Stomach (tissue), 9 donors: ENCODE measurements around the gene FRAS1. TPM values are rescaled to one million over a fixed set of nuclear protein-coding genes. Genes with fewer than 3 reads are reported as not detected.

Experiments
- DNase-seq, 2 donors: peaks; one replicate each; pipeline versions ENCODE4 v3.0.0 to v3.0.0-alpha.2; 2013 to 2019
- H3K27ac ChIP-seq, 5 donors: fragments of 200-600 bp in 4 of 5; sonication (generic) in 4 of 5; one replicate each; pipeline ENCODE4 v1.5.1; 2013 to 2019; ENCODE audit warnings: mild to moderate bottlenecking in 1 of 5, moderate library complexity in 1 of 5
- H3K27me3 ChIP-seq, 3 donors: fragments of 200-600 bp; sonication (generic); one replicate each; pipeline ENCODE4 v1.5.1; 2017 to 2019; ENCODE audit warnings: mixed run types in 1 of 3
- H3K36me3 ChIP-seq, 4 donors: fragments of 200-600 bp; sonication (generic); 1 replicate in 3 of 4; 2 replicates in 1 of 4; pipeline ENCODE4 v1.5.1; 2016 to 2019
- H3K4me1 ChIP-seq, 4 donors: fragments of 200-600 bp; sonication (generic); one replicate each; pipeline ENCODE4 v1.5.1; 2016 to 2019
- H3K4me3 ChIP-seq, 4 donors: fragments of 200-600 bp; sonication (generic) in 3 of 4; one replicate each; pipeline ENCODE4 v1.5.1; 2016 to 2019; ENCODE audit warnings: mild to moderate bottlenecking in 1 of 4
- H3K9me3 ChIP-seq, 4 donors: fragments of 200-600 bp; sonication (generic); one replicate each; pipeline ENCODE4 v1.5.1; 2016 to 2019
- CTCF ChIP-seq, 7 experiments: fragments of 450-650 bp in 4 of 7; fragments of 200-600 bp in 3 of 7; sonication (generic) in 3 of 7; IDR thresholded peaks; one replicate each; pipeline ENCODE4 v1.5.1; 2016 to 2019; ENCODE audit warnings: antibody characterized with exemption in 7 of 7, control low read depth in 2 of 7, mild to moderate bottlenecking in 1 of 7
- EP300 ChIP-seq: sonication (generic); formaldehyde crosslinking; IDR thresholded peaks from one replicate; pipeline ENCODE4 v1.6.1; 2017; ENCODE audit warnings: antibody characterized with exemption
- POLR2A ChIP-seq, 4 donors: fragments of 450-650 bp; IDR thresholded peaks; one replicate each; pipeline ENCODE4 v1.6.1; 2016; ENCODE audit warnings: antibody characterized with exemption in 4 of 4, control low read depth in 2 of 4, mild to moderate bottlenecking in 1 of 4, moderate library complexity in 1 of 4
- POLR2AphosphoS5 ChIP-seq, 3 donors: sonication (generic); formaldehyde crosslinking; IDR thresholded peaks; one replicate each; pipeline ENCODE4 v1.6.1; 2016; ENCODE audit warnings: antibody characterized with exemption in 3 of 3
- WGBS, 5 donors: extraction: QIAGEN DNeasy Blood & Tissue Kit in 3 of 5; methylation state at CpG; one replicate each; pipeline versions ENCODE4 v1.1.5 to v1.1.7; 2013 to 2018; 5-methylcytosine and 5-hydroxymethylcytosine counted together
- intact Hi-C: fragments of 100-400 bp; cut with DNase I; formaldehyde crosslinking; loops from one replicate; pipeline ENCODE4 v1.15.1; 2023; ENCODE audit warnings: low total_unique reads
- polyA plus RNA-seq, 3 donors: library from polyadenylated mRNA; stranded (reverse); fragments of 200-250 nt; gene quantifications; one replicate each; pipeline ENCODE4 v1.2.3, GENCODE V29; 2013
- total RNA-seq, 5 donors: library from RNA; depleted of rRNA; stranded (reverse); fragments of >200 nt; gene quantifications; one replicate each; pipeline versions ENCODE4 v1.1.0 to v1.2.3, GENCODE V29; 2014 to 2016
- donor health status: healthy with polysubstance abuse.
- donor health status: Bipolar disorder and iron deficiency.
- donor health status: healthy.

Gene FRAS1
- total and polyA plus RNA-seq, 8 donors, result under 0.01 to 12.7 (median 2.0) TPM

GRCh38 chr4:78047366-78047765 is 9.8 kb upstream of the FRAS1 start:
- 68 to 73% (median 72%) methylated on average over 3 of the region's 3 CpGs for WGBS, 5 donors
- no peaks in the 10 kb centered on the region for H3K9me3 ChIP-seq
- no peaks in the 10 kb centered on the region for H3K27me3 ChIP-seq
- no peak overlapping the region for H3K4me3 ChIP-seq
- H3K36me3 ChIP-seq, result no peaks in the 10 kb centered on the region
- DNase-seq, result no peak
- TF ChIP-seq POLR2AphosphoS5 (IDR thresholded peaks at IDR 0.05), result no peak
- no peak for TF ChIP-seq EP300
- no peak for TF ChIP-seq POLR2A (IDR thresholded peaks at IDR 0.05)
- no peak for TF ChIP-seq CTCF (IDR thresholded peaks at IDR 0.05)
- intact Hi-C loops, result no loop called here
- no peaks in the 10 kb centered on the region for H3K4me1 ChIP-seq
- H3K27ac ChIP-seq, result no peak overlapping the region

- H3K4me1 ChIP-seq, result peaks cover 15 to 41% (median 37%) of the 10 kb centered on the region in 4 donors
- intact Hi-C loops, result no loop called here
- H3K36me3 ChIP-seq, result no peaks in the 10 kb centered on the region
- H3K9me3 ChIP-seq, result no peaks in the 10 kb centered on the region
- no peak for TF ChIP-seq EP300
- no peak for TF ChIP-seq POLR2A (IDR thresholded peaks at IDR 0.05)
- TF ChIP-seq CTCF (IDR thresholded peaks at IDR 0.05), result no peak
- no peak for TF ChIP-seq POLR2AphosphoS5 (IDR thresholded peaks at IDR 0.05)
- peak; percentile 81 to 94 for DNase-seq
- 2 to 5% (median 4%) methylated on average over 31 to 39 of the region's 39 CpGs for WGBS, 5 donors
- peak overlapping the region; percentile 53 to 63 (median 60) for H3K4me3 ChIP-seq
- H3K27me3 ChIP-seq, result peaks cover 0 to 47% (median 35%) of the 10 kb centered on the region in 3 donors
- H3K27ac ChIP-seq, result peak overlapping the region in 2 of 5 donors; percentile 3 to 47
Measured at GRCh38 chr4:78056265-78057129, 626 bp upstream of the FRAS1 start.

GRCh38 chr4:78057600-78058550 is 752 bp downstream of the FRAS1 start:
- peak; percentile 34 to 76 for DNase-seq
- no peaks in the 10 kb centered on the region for H3K9me3 ChIP-seq
- H3K4me1 ChIP-seq, result peaks cover 15 to 41% (median 37%) of the 10 kb centered on the region in 4 donors
- 0 to 1% (median 0%) methylated on average over 52 to 56 of the region's 56 CpGs for WGBS, 5 donors
- peaks cover 0 to 47% (median 35%) of the 10 kb centered on the region in 3 donors for H3K27me3 ChIP-seq
- peak overlapping the region; percentile 53 to 63 (median 60) for H3K4me3 ChIP-seq
- H3K36me3 ChIP-seq, result no peaks in the 10 kb centered on the region
- peak overlapping the region; percentile 11 to 71 (median 47) for H3K27ac ChIP-seq
- TF ChIP-seq POLR2A (IDR thresholded peaks at IDR 0.05) (no peak), CTCF (IDR thresholded peaks at IDR 0.05) (no peak), EP300 (no peak), POLR2AphosphoS5 (IDR thresholded peaks at IDR 0.05) (no peak)
- intact Hi-C loops, result no loop called here
